GM19043 (cell line): ENCODE measurements around the gene IL2RA.

Experiments used
- ATAC-seq: cut with Tn5 transposase; IDR thresholded peaks from one replicate; pipeline ENCODE4 v1.9.1; 2021; ENCODE audit warnings: low read depth; ENCODE audit not compliant: unreplicated experiment

Gene IL2RA

GRCh38 chr10:6061056-6061455 is 1.1 kb downstream of the IL2RA start:
- no peak for ATAC-seq

- no peak for ATAC-seq
These were observed 2.7 kb downstream of the IL2RA start for GRCh38 chr10:6059506-6059905.

DNA sequence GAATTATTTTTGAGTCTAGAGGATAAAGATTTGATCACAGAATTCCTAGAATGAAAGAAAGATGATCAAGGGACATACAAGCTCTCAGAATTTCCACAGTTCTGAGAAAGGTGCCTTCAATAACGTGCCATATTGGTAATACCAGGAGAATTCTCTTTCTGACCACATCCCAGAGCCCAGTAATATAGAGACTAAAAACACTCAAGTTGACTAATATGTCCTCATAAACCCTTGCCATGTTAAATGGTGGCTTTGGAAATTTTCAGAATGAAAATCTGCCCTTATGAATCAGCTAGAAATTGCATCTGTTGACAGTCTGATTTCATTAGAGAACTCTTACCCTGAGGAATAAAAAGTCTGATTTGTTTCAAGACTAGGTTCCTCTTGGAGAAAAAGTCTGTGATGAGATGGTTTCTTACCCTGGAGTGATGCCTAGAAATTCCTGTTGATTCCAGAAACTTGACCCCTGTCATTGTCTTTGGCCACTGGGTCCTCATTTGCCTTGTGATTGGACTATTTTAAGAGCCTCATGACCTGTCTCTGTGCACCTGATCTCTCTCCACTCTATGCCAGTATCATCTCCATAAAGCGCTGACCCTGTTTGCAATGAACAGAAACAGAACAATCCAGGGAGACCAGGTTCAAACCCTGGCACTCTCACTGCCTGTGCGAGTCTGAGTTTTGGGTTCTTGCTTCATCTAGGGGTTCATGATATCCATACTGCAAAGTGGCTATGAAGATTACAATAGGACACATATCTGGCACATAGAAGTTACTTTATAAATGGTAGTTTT is 3.3 kb downstream of the IL2RA start:
- ATAC-seq: no peak

- ATAC-seq: no peak
These were observed 5.6 kb downstream of the IL2RA start for GRCh38 chr10:6056411-6057135.

DNA sequence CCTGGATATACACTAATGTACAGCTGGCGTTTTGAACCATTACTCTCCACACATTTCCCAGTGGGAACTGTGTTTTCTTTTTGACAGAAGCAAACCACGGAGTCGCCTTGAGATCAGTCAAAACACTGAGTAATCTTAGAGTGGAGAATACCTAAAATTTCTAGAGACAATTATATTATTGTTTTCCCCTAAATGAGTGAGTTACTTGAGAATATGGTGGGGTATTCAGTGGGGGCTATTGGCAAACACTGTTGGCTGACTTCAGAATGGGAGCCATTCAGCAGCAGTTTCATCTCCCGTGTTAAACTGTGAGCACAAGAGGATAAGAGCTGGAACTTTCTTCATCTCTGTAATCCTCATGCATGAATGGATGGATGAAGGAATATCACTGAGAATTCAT is 6.2 kb downstream of the IL2RA start:
- ATAC-seq: no peak

GRCh38 chr10:6054884-6055283 is 7.3 kb downstream of the IL2RA start:
- ATAC-seq: no peak

DNA sequence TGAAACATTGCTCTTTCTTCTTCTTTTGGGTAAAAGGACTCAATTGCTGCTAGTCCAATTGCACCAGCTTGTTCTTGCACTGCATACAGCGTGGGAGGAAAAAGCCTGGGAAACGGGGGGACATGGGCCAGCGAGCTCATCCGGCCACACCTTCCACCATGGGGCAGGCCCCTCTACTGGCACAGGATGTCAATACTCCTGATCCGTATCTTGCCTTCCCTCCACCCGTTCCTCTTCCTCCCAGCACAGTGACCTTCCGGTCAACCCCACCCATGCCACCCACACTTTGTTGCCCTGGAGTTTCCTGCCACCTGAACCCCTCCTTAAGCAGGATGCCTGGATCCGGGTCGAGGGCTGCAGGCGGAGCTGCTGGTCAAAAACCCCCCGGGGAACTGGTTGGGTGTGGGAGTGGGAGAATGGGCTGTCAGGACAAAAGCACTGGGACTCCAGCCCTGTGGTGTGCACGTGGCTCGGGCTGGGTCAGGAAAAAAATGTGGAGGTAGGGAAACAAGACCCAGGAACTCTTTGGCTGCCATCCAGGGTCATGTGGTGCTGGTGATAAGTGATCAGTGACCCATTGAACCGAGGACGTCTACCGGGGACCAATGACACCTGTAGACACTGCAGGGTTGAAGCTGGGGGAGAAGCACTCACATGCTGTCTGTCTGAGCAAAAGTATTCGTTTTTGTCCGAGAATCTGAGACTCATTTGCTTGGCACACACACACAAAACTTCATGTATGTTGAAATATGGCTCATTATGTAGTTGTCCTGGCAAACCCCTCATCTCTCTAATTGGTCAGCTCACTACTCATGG is 8.1 kb downstream of the IL2RA start:
- no peak for ATAC-seq

- no peak for ATAC-seq
These were observed 8.9 kb downstream of the IL2RA start for GRCh38 chr10:6053303-6053702.

GRCh38 chr10:6052247-6053221 is 9.6 kb downstream of the IL2RA start:
- ATAC-seq: no peak

GRCh38 chr10:6050801-6051445 is 11.2 kb downstream of the IL2RA start:
- peak; percentile 70 for ATAC-seq

- ATAC-seq: no peak
These were observed 13.2 kb downstream of the IL2RA start for GRCh38 chr10:6049031-6049400.

- no peak for ATAC-seq
These were observed 13.7 kb downstream of the IL2RA start for GRCh38 chr10:6048281-6049030.

GRCh38 chr10:6047847-6048246 is 14.3 kb downstream of the IL2RA start:
- ATAC-seq: no peak

DNA sequence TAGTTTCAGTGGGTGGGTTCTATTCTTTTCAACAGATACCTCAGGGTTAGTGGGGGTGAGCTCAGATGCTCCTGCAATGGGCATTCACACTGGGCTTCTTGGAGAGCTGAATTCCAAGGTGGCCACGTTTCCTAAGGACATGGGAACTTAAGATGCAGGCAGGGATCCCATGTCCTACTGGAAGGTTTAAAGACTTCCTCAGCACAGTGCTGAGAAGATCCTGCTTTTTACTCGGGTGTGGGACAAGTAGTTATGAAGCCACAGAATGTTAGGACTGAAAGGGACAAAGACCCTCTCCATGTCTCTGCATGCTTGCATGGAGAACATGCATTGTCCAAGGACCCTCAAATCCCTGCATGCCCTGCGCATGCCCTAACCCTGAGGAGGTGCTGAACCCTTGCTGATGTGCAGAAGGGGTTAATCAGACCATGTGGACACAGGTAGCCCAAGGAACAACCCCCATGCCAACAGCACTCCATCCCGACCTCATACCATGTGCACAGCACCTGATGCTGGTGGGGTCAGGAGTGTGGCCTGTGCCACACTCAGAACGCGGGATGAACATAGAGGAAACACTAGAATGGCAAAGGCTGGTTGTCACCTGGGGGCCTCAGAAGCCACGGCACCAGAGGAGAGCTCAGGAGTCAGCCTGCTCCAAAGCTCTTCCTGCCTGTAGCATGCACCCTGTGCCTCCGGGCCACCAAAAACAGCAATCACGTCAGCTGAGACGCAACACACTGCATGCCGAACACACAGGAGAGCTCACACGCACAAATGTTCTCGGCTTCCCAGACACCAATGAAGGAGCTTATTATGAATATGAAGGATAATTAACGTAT is 15.2 kb downstream of the IL2RA start:
- ATAC-seq: no peak

GRCh38 chr10:6045878-6046772 is 16.0 kb downstream of the IL2RA start:
- ATAC-seq: no peak

GRCh38 chr10:6045314-6045848 is 16.8 kb downstream of the IL2RA start:
- ATAC-seq: no peak
